HepG2 (cell line): ENCODE measurements around the gene TSEN34. TPM values are rescaled to one million over a fixed set of nuclear protein-coding genes. Genes with fewer than 3 reads are reported as not detected.

ENCODE experiments used
- AGO2 ChIP-seq: fragments of 200-400 bp; formaldehyde crosslinking; optimal IDR thresholded peaks from 2 replicates; pipeline ENCODE3; 2017; ENCODE audit warnings: mild to moderate bottlenecking, low read depth, low read length, moderate library complexity
- ARNTL ChIP-seq: sonication (generic); formaldehyde crosslinking; IDR thresholded peaks from 2 replicates; pipeline ENCODE4 v1.4.0; 2020; ENCODE audit warnings: mild to moderate bottlenecking, missing genetic modification reagents
- CREM ChIP-seq, 2 experiments: sonication (generic) in 1 of 2; formaldehyde crosslinking in 1 of 2; IDR thresholded peaks; 2 replicates each; pipeline versions ENCODE4 v1.4.0 to v1.6.1; 2016 to 2020; ENCODE audit warnings: antibody characterized with exemption in 1 of 2, mild to moderate bottlenecking in 1 of 2, missing genetic modification reagents in 1 of 2
- ISX ChIP-seq: sonication (generic); formaldehyde crosslinking; conservative IDR thresholded peaks from 2 replicates; pipeline ENCODE4 v1.5.0; 2020; ENCODE audit warnings: missing genetic modification reagents
- LCORL ChIP-seq, 2 experiments: fragments of 450-650 bp in 1 of 2; sonication (generic) in 1 of 2; formaldehyde crosslinking in 1 of 2; IDR thresholded peaks; 2 replicates each; pipeline versions ENCODE4 v1.5.0 to v1.6.1; 2017 to 2020; ENCODE audit warnings: antibody characterized with exemption in 1 of 2, missing genetic modification reagents in 1 of 2
- MATR3 ChIP-seq: sonication (generic); formaldehyde crosslinking; IDR thresholded peaks from 2 replicates; pipeline ENCODE4 v1.4.0; 2020; ENCODE audit warnings: missing genetic modification reagents
- SIN3A ChIP-seq: IDR thresholded peaks from 2 replicates; pipeline ENCODE4 v1.6.1; 2011; ENCODE audit warnings: low read depth, mild to moderate bottlenecking, control low read depth, low read length, borderline replicate concordance
- TBX3 ChIP-seq: fragments of 450-650 bp; IDR thresholded peaks from 2 replicates; pipeline ENCODE4 v1.6.1; 2017; ENCODE audit warnings: antibody characterized with exemption, mild to moderate bottlenecking, inconsistent platforms, borderline replicate concordance
- YY1 ChIP-seq: IDR thresholded peaks from 2 replicates; pipeline ENCODE4 v1.6.1; 2011; ENCODE audit warnings: low read length, low read depth, moderate library complexity, mild to moderate bottlenecking; ENCODE audit not compliant: insufficient read depth, insufficient replicate concordance
- ZC3H13 ChIP-seq: sonication (generic); formaldehyde crosslinking; IDR thresholded peaks from 2 replicates; pipeline ENCODE4 v1.8.1; 2023; ENCODE audit warnings: mild to moderate bottlenecking, missing genetic modification reagents, moderate library complexity
- polyA plus RNA-seq, 8 experiments: library from polyadenylated mRNA; depleted of rRNA in 3 of 8; stranded (reverse) in 7 of 8; unstranded in 1 of 8; fragments of >200 nt; fragmentation: Illumina TruSeq in 4 of 8; extraction: Trizol in 4 of 8; gene quantifications; 2 replicates each; pipeline versions ENCODE4 v1.2.1 to v1.2.3, GENCODE V29; 2011 to 2016; ENCODE audit warnings: low read depth in 4 of 8, missing spikeins in 1 of 8, mixed read lengths in 1 of 8; ENCODE audit not compliant: insufficient read depth in 1 of 8
- total RNA-seq, 5 experiments: library from RNA; depleted of rRNA; stranded (reverse); fragments of >200 nt; fragmentation: Illumina TruSeq; extraction: Trizol; gene quantifications; 2 replicates each; pipeline ENCODE4 v1.2.3, GENCODE V29; 2016; ENCODE audit warnings: low read depth in 1 of 5
- TF ChIP-seq, protein P1 (sequence below), 2 experiments: sonication (generic) in 1 of 2; formaldehyde crosslinking in 1 of 2; IDR thresholded peaks; 2 replicates each; pipeline versions ENCODE4 v1.4.0 to v1.6.1; 2016 to 2020; ENCODE audit warnings: borderline replicate concordance in 1 of 2, low read depth in 1 of 2, mild to moderate bottlenecking in 1 of 2, missing genetic modification reagents in 1 of 2
- TF ChIP-seq, protein P2 (sequence below): sonication (generic); formaldehyde crosslinking; conservative IDR thresholded peaks from 2 replicates; pipeline ENCODE4 v1.4.0; 2020; ENCODE audit warnings: mild to moderate bottlenecking, missing genetic modification reagents, moderate library complexity
- TF ChIP-seq, protein P3 (sequence below): sonication (generic); formaldehyde crosslinking; IDR thresholded peaks from 2 replicates; pipeline ENCODE4 v1.4.0; 2020; ENCODE audit warnings: missing genetic modification reagents
- TF ChIP-seq, protein P4 (sequence below): sonication (generic); formaldehyde crosslinking; IDR thresholded peaks from 2 replicates; pipeline ENCODE4 v1.5.0; 2020; ENCODE audit warnings: mild to moderate bottlenecking, missing genetic modification reagents, moderate library complexity
- TF ChIP-seq, protein P5 (sequence below): sonication (generic); formaldehyde crosslinking; IDR thresholded peaks from 2 replicates; pipeline ENCODE4 v1.4.0; 2020; ENCODE audit warnings: missing genetic modification reagents, borderline replicate concordance

TSEN34 gene
- total and polyA plus RNA-seq, 2 of the 13 experiments (the other 11 are each of a cell fraction or from before 2014, with no cell fraction given), result 55.1 to 65.4 TPM

DNA sequence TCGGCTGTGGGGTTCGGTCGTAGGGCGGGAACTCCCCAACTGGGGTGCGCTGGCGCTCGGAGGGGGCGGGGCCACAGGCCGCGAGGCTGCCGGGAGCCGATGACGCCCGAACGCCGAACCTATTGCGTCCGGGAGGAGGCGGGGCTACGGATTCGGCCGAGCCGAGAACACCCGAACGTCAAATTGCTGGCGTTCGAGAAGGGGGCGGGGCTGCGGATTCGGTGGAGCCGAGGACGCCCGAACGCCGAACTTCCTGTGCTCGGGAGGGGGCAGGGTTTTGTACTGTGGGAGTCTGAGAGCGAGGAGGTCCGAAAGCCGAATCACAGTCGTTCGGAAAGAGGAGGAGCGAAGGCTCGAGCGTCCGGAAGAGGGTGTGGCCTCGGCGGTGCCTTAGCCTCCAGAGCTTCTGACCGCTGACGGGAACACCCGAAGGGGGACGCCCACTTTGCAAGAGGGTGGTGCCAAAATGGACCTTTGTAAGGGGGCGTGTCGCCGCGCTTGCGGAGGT is 551 bp upstream of the TSEN34 start (continued):
- TF ChIP-seq, protein P1, sequence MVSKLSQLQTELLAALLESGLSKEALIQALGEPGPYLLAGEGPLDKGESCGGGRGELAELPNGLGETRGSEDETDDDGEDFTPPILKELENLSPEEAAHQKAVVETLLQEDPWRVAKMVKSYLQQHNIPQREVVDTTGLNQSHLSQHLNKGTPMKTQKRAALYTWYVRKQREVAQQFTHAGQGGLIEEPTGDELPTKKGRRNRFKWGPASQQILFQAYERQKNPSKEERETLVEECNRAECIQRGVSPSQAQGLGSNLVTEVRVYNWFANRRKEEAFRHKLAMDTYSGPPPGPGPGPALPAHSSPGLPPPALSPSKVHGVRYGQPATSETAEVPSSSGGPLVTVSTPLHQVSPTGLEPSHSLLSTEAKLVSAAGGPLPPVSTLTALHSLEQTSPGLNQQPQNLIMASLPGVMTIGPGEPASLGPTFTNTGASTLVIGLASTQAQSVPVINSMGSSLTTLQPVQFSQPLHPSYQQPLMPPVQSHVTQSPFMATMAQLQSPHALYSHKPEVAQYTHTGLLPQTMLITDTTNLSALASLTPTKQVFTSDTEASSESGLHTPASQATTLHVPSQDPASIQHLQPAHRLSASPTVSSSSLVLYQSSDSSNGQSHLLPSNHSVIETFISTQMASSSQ (IDR thresholded peaks at IDR 0.05; ENCODE audit: low read depth), result no peak
- TF ChIP-seq, protein P1 (CRISPR knock-in tag; IDR thresholded peaks at IDR 0.05; ENCODE audit: borderline replicate concordance), result 0 out of 2 replicates have a peak, but pooled peaks have one; percentile 39
- TF ChIP-seq ISX (CRISPR knock-in tag), result no peak
- TF ChIP-seq ZC3H13 (CRISPR knock-in tag), result 0 out of 2 replicates have a peak, but pooled peaks have one; percentile 42
- TF ChIP-seq, protein P2, sequence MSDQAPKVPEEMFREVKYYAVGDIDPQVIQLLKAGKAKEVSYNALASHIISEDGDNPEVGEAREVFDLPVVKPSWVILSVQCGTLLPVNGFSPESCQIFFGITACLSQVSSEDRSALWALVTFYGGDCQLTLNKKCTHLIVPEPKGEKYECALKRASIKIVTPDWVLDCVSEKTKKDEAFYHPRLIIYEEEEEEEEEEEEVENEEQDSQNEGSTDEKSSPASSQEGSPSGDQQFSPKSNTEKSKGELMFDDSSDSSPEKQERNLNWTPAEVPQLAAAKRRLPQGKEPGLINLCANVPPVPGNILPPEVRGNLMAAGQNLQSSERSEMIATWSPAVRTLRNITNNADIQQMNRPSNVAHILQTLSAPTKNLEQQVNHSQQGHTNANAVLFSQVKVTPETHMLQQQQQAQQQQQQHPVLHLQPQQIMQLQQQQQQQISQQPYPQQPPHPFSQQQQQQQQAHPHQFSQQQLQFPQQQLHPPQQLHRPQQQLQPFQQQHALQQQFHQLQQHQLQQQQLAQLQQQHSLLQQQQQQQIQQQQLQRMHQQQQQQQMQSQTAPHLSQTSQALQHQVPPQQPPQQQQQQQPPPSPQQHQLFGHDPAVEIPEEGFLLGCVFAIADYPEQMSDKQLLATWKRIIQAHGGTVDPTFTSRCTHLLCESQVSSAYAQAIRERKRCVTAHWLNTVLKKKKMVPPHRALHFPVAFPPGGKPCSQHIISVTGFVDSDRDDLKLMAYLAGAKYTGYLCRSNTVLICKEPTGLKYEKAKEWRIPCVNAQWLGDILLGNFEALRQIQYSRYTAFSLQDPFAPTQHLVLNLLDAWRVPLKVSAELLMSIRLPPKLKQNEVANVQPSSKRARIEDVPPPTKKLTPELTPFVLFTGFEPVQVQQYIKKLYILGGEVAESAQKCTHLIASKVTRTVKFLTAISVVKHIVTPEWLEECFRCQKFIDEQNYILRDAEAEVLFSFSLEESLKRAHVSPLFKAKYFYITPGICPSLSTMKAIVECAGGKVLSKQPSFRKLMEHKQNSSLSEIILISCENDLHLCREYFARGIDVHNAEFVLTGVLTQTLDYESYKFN, result peak; percentile 8; the same call in 1 of the 2 replicates
- TF ChIP-seq YY1, result no peak
- TF ChIP-seq, protein P3, sequence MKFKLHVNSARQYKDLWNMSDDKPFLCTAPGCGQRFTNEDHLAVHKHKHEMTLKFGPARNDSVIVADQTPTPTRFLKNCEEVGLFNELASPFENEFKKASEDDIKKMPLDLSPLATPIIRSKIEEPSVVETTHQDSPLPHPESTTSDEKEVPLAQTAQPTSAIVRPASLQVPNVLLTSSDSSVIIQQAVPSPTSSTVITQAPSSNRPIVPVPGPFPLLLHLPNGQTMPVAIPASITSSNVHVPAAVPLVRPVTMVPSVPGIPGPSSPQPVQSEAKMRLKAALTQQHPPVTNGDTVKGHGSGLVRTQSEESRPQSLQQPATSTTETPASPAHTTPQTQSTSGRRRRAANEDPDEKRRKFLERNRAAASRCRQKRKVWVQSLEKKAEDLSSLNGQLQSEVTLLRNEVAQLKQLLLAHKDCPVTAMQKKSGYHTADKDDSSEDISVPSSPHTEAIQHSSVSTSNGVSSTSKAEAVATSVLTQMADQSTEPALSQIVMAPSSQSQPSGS (CRISPR knock-in tag), result no peak
- TF ChIP-seq, protein P4, sequence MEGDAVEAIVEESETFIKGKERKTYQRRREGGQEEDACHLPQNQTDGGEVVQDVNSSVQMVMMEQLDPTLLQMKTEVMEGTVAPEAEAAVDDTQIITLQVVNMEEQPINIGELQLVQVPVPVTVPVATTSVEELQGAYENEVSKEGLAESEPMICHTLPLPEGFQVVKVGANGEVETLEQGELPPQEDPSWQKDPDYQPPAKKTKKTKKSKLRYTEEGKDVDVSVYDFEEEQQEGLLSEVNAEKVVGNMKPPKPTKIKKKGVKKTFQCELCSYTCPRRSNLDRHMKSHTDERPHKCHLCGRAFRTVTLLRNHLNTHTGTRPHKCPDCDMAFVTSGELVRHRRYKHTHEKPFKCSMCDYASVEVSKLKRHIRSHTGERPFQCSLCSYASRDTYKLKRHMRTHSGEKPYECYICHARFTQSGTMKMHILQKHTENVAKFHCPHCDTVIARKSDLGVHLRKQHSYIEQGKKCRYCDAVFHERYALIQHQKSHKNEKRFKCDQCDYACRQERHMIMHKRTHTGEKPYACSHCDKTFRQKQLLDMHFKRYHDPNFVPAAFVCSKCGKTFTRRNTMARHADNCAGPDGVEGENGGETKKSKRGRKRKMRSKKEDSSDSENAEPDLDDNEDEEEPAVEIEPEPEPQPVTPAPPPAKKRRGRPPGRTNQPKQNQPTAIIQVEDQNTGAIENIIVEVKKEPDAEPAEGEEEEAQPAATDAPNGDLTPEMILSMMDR (CRISPR knock-in tag), result peak; percentile 35
- no peak for TF ChIP-seq TBX3
- TF ChIP-seq MATR3 (CRISPR knock-in tag), result no peak
- TF ChIP-seq AGO2, result no peak
- peak; percentile 65; the same call in 1 of the 2 replicates for TF ChIP-seq SIN3A
- TF ChIP-seq ARNTL (CRISPR knock-in tag), result 0 out of 2 replicates have a peak, but pooled peaks have one; percentile 14
- TF ChIP-seq CREM (IDR thresholded peaks at IDR 0.05), result peak; percentile 35; the same call in 1 of the 2 replicates
- no peak for TF ChIP-seq CREM (CRISPR knock-in tag; IDR thresholded peaks at IDR 0.05)
- no peak for TF ChIP-seq LCORL (IDR thresholded peaks at IDR 0.05)
- peak; percentile 54 for TF ChIP-seq LCORL (CRISPR knock-in tag; IDR thresholded peaks at IDR 0.05)
- TF ChIP-seq, protein P5, sequence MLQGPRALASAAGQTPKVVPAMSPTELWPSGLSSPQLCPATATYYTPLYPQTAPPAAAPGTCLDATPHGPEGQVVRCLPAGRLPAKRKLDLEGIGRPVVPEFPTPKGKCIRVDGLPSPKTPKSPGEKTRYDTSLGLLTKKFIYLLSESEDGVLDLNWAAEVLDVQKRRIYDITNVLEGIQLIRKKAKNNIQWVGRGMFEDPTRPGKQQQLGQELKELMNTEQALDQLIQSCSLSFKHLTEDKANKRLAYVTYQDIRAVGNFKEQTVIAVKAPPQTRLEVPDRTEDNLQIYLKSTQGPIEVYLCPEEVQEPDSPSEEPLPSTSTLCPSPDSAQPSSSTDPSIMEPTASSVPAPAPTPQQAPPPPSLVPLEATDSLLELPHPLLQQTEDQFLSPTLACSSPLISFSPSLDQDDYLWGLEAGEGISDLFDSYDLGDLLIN (CRISPR knock-in tag), result no peak
